Endothelial cell (in vitro differentiated cells): ENCODE data around the gene APBB3. TPM values are rescaled to one million over a fixed set of nuclear protein-coding genes. Genes with fewer than 3 reads are reported as not detected.

Experiments
- DNase-seq: peaks from one replicate; pipeline ENCODE4 v3.0.0; 2021; ENCODE audit warnings: low spot score
- H3K27ac Mint-ChIP-seq: one replicate; pipeline ENCODE4 v1.8.0; 2021; ENCODE audit warnings: mixed read lengths, inconsistent platforms; ENCODE audit not compliant: unreplicated experiment
- H3K27me3 Mint-ChIP-seq: one replicate; pipeline ENCODE4 v1.8.0; 2021; ENCODE audit warnings: mild to moderate bottlenecking, moderate library complexity, mixed read lengths, inconsistent platforms; ENCODE audit not compliant: unreplicated experiment
- H3K36me3 Mint-ChIP-seq: one replicate; pipeline ENCODE4 v1.8.0; 2021; ENCODE audit warnings: mild to moderate bottlenecking, low read depth, mixed read lengths, inconsistent platforms; ENCODE audit not compliant: unreplicated experiment
- H3K4me1 Mint-ChIP-seq: one replicate; pipeline ENCODE4 v1.8.0; 2021; ENCODE audit warnings: mild to moderate bottlenecking, mixed read lengths, inconsistent platforms; ENCODE audit not compliant: unreplicated experiment
- H3K4me3 Mint-ChIP-seq: one replicate; pipeline ENCODE4 v1.8.0; 2021; ENCODE audit warnings: mild to moderate bottlenecking, mixed read lengths, inconsistent platforms; ENCODE audit not compliant: unreplicated experiment
- H3K9me3 Mint-ChIP-seq: one replicate; pipeline ENCODE4 v1.8.0; 2021; ENCODE audit warnings: mixed read lengths, inconsistent platforms; ENCODE audit not compliant: unreplicated experiment
- CTCF ChIP-seq: fragments of 200-600 bp; sonication (generic); IDR thresholded peaks from one replicate; pipeline ENCODE4 v1.5.0; 2021; ENCODE audit warnings: antibody characterized with exemption; ENCODE audit not compliant: unreplicated experiment
- long read RNA-seq: library from polyadenylated mRNA; unstranded; transcript quantifications from one replicate; pipeline ENCODE4 v2.0.0, GENCODE V29; 2020; ENCODE audit not compliant: unreplicated experiment
- total RNA-seq: library from RNA; stranded (reverse); fragmentation: NEBNext Ultra II Directional; extraction: Animal tissue kit (Norgen Biotek cat#: 25700); gene quantifications from one replicate; pipeline ENCODE4 v1.2.1, GENCODE V29; 2021; ENCODE audit not compliant: unreplicated experiment

APBB3 gene
- 24.6 TPM for total RNA-seq
- long read RNA-seq, partial matches to known transcripts: 0 of 4 reads
- long read RNA-seq, other reads (novel, unspliced or antisense): 4 of 4 reads

GRCh38 chr5:140564196-140565023 is at the start of gene APBB3, which contains the start of gene SLC35A4:
APBB3 (minus strand) TSS chr5:140564598; CDS start chr5:140564245, 353 bp downstream.
SLC35A4 (plus strand) TSS chr5:140564828; CDS start chr5:140567170, 2,342 bp downstream.
- Mint-ChIP-seq H3K9me3 (no peaks in the 10 kb centered on the region), H3K27ac (peak within 1 kb of the TSS; percentile 84), H3K4me3 (peak within 1 kb of the TSS; percentile 99), H3K36me3 (peaks cover 33% of the 10 kb centered on the region), H3K27me3 (peaks cover 37% of the 10 kb centered on the region), H3K4me1 (peaks cover 23% of the 10 kb centered on the region)
- no peak for TF ChIP-seq CTCF
- peak; percentile 87 for DNase-seq

GRCh38 chr5:140611020-140611521 is 46.7 kb upstream of the APBB3 start:
- H3K4me1 Mint-ChIP-seq: peaks cover 18% of the 10 kb centered on the region

GRCh38 chr5:140609126-140609525 is 44.7 kb upstream of the APBB3 start:
- TF ChIP-seq CTCF: no peak
- no peak for DNase-seq
- H3K27me3 Mint-ChIP-seq: peaks cover 11% of the 10 kb centered on the region
- no peak overlapping the region for H3K4me3 Mint-ChIP-seq
- H3K9me3 Mint-ChIP-seq: peaks cover 10% of the 10 kb centered on the region
- H3K36me3 Mint-ChIP-seq: peaks cover 16% of the 10 kb centered on the region
- peak overlapping the region; percentile 52 for H3K27ac Mint-ChIP-seq
- H3K4me1 Mint-ChIP-seq: peaks cover 18% of the 10 kb centered on the region

More at GRCh38 chr5:140611020-140611521, 46.7 kb upstream of the APBB3 start:
- H3K9me3 Mint-ChIP-seq: peaks cover 10% of the 10 kb centered on the region
- DNase-seq: peak; percentile 43
- H3K4me3 Mint-ChIP-seq: peak overlapping the region; percentile 2
- TF ChIP-seq CTCF: no peak
- peak overlapping the region; percentile 99 for H3K27ac Mint-ChIP-seq
- H3K27me3 Mint-ChIP-seq: peaks cover 11% of the 10 kb centered on the region
- peaks cover 16% of the 10 kb centered on the region for H3K36me3 Mint-ChIP-seq

- H3K27me3 Mint-ChIP-seq: peaks cover 11% of the 10 kb centered on the region
- H3K36me3 Mint-ChIP-seq: peaks cover 16% of the 10 kb centered on the region
- H3K27ac Mint-ChIP-seq: no peak overlapping the region
- peaks cover 10% of the 10 kb centered on the region for H3K9me3 Mint-ChIP-seq
- H3K4me3 Mint-ChIP-seq: no peak overlapping the region
- peaks cover 18% of the 10 kb centered on the region for H3K4me1 Mint-ChIP-seq
- TF ChIP-seq CTCF: no peak
- no peak for DNase-seq
These were observed 44.3 kb upstream of the APBB3 start for GRCh38 chr5:140608722-140609121.

GRCh38 chr5:140607031-140607430 is 42.6 kb upstream of the APBB3 start:
- peaks cover 6% of the 10 kb centered on the region for H3K27me3 Mint-ChIP-seq

More at GRCh38 chr5:140607031-140607430, 42.6 kb upstream of the APBB3 start:
- TF ChIP-seq CTCF: no peak
- Mint-ChIP-seq H3K27ac (no peak overlapping the region), H3K4me1 (peaks cover 12% of the 10 kb centered on the region), H3K9me3 (peaks cover 4% of the 10 kb centered on the region), H3K4me3 (no peak overlapping the region), H3K36me3 (peaks cover 10% of the 10 kb centered on the region)
- no peak for DNase-seq
